Astrocyte (in vitro differentiated cells and primary cell): ENCODE results near the gene FAM193B. TPM values are rescaled to one million over a fixed set of nuclear protein-coding genes. Genes with fewer than 3 reads are reported as not detected.

Experiments used
- DNase-seq: peaks from one replicate; pipeline ENCODE4 v3.0.0-alpha.2; 2010; ENCODE audit warnings: low read depth
- FAIRE-seq: peaks from 2 replicates; lab custom pipeline; 2011; peaks lifted over from hg19 to GRCh38; lab: Jason Lieb, UNC
- H2AFZ ChIP-seq: 2 replicates; pipeline ENCODE4 v1.6.0; 2012; ENCODE audit warnings: low read depth, low read length, inconsistent platforms
- H3K27ac ChIP-seq: 2 replicates; pipeline ENCODE4 v1.5.1; 2011; ENCODE audit warnings: low read depth, low read length, inconsistent platforms
- H3K27me3 ChIP-seq: 2 replicates; pipeline ENCODE4 v1.6.0; 2011; ENCODE audit warnings: low read length, inconsistent platforms; ENCODE audit not compliant: insufficient read depth
- H3K36me3 ChIP-seq: 2 replicates; pipeline ENCODE4 v1.5.1; 2011; ENCODE audit warnings: low read length, inconsistent platforms; ENCODE audit not compliant: insufficient read depth
- H3K4me1 ChIP-seq: 2 replicates; pipeline ENCODE4 v1.5.1; 2011; ENCODE audit warnings: low read length, inconsistent platforms; ENCODE audit not compliant: insufficient read depth
- H3K4me2 ChIP-seq: 2 replicates; pipeline ENCODE4 v1.6.0; 2012; ENCODE audit warnings: low read length, inconsistent platforms
- H3K4me3 ChIP-seq: 2 replicates; pipeline ENCODE4 v1.5.1; 2011; ENCODE audit warnings: low read depth, mild to moderate bottlenecking, low read length, inconsistent platforms; ENCODE audit not compliant: insufficient read depth
- H3K79me2 ChIP-seq: 2 replicates; pipeline ENCODE4 v1.6.0; 2012; ENCODE audit warnings: mild to moderate bottlenecking, low read length, inconsistent platforms; ENCODE audit not compliant: insufficient read depth
- H3K9ac ChIP-seq: 2 replicates; pipeline ENCODE4 v1.6.0; 2012; ENCODE audit warnings: mild to moderate bottlenecking, low read length, inconsistent platforms
- H3K9me3 ChIP-seq: 2 replicates; pipeline ENCODE4 v1.5.1; 2012; ENCODE audit warnings: low read depth, mild to moderate bottlenecking, low read length, inconsistent platforms; ENCODE audit not compliant: insufficient read depth
- H4K20me1 ChIP-seq: 2 replicates; pipeline ENCODE4 v1.6.0; 2012; ENCODE audit warnings: low read length, inconsistent platforms; ENCODE audit not compliant: insufficient read depth
- H3K27ac Mint-ChIP-seq: one replicate; pipeline ENCODE4 v1.8.0; 2021; ENCODE audit warnings: mild to moderate bottlenecking, mixed read lengths; ENCODE audit not compliant: unreplicated experiment
- H3K27me3 Mint-ChIP-seq: one replicate; pipeline ENCODE4 v1.8.0; 2021; ENCODE audit warnings: low read depth, mixed read lengths; ENCODE audit not compliant: unreplicated experiment
- H3K36me3 Mint-ChIP-seq: one replicate; pipeline ENCODE4 v1.8.0; 2021; ENCODE audit warnings: low read depth, mixed read lengths; ENCODE audit not compliant: unreplicated experiment
- H3K4me1 Mint-ChIP-seq: one replicate; pipeline ENCODE4 v1.8.0; 2021; ENCODE audit warnings: low read depth, mixed read lengths; ENCODE audit not compliant: unreplicated experiment
- H3K4me3 Mint-ChIP-seq: one replicate; pipeline ENCODE4 v1.8.0; 2021; ENCODE audit warnings: mild to moderate bottlenecking, moderate library complexity, mixed read lengths; ENCODE audit not compliant: unreplicated experiment
- H3K9me3 Mint-ChIP-seq: one replicate; pipeline ENCODE4 v1.8.0; 2021; ENCODE audit warnings: mild to moderate bottlenecking, mixed read lengths; ENCODE audit not compliant: unreplicated experiment
- CTCF ChIP-seq: IDR thresholded peaks from 2 replicates; pipeline ENCODE4 v1.5.1; 2011; ENCODE audit warnings: low read depth, mild to moderate bottlenecking, inconsistent platforms, low read length, moderate library complexity; ENCODE audit not compliant: insufficient read depth
- EZH2 ChIP-seq: IDR thresholded peaks from 2 replicates; pipeline ENCODE4 v1.6.1; 2012; ENCODE audit warnings: mild to moderate bottlenecking, low read length, inconsistent platforms; ENCODE audit not compliant: insufficient read depth
- total RNA-seq: library from RNA; stranded (reverse); gene quantifications from 2 replicates; pipeline ENCODE4 v1.2.1, GENCODE V29; 2021

FAM193B gene
- total RNA-seq, 1 donor from 2014 or later, result 48.3 TPM

- H2AFZ ChIP-seq, result no peak overlapping the region
- peaks cover 14% of the 10 kb centered on the region for H3K79me2 ChIP-seq
- Mint-ChIP-seq H3K4me1 (peaks cover 4% of the 10 kb centered on the region), H3K27me3 (no peaks in the 10 kb centered on the region), H3K9me3 (peaks cover 5% of the 10 kb centered on the region), H3K4me3 (no peak overlapping the region), H3K36me3 (no peaks in the 10 kb centered on the region), H3K27ac (no peak overlapping the region)
- TF ChIP-seq EZH2 (no peak), CTCF (no peak)
- no peak overlapping the region for H3K9ac ChIP-seq
- H3K36me3 ChIP-seq, result no peaks in the 10 kb centered on the region
- H3K4me2 ChIP-seq, result no peak overlapping the region
- FAIRE-seq (no peak), DNase-seq (no peak)
- H3K4me3 ChIP-seq, result no peak overlapping the region
- peaks cover 10% of the 10 kb centered on the region for H3K4me1 ChIP-seq
- no peak overlapping the region for H3K27ac ChIP-seq
- H3K27me3 ChIP-seq, result no peaks in the 10 kb centered on the region
- H4K20me1 ChIP-seq, result peaks cover 9% of the 10 kb centered on the region
- H3K9me3 ChIP-seq, result no peaks in the 10 kb centered on the region
These were observed 3.4 kb upstream of the FAM193B start for GRCh38 chr5:177557796-177558195.

GRCh38 chr5:177557041-177557647 lies 2.8 kb upstream of the FAM193B start:
- H3K27ac ChIP-seq, result no peak overlapping the region
- H3K36me3 ChIP-seq, result no peaks in the 10 kb centered on the region
- H4K20me1 ChIP-seq, result peaks cover 16% of the 10 kb centered on the region
- peaks cover 12% of the 10 kb centered on the region for H3K4me1 ChIP-seq
- peaks cover 5% of the 10 kb centered on the region for H3K9me3 Mint-ChIP-seq
- no peaks in the 10 kb centered on the region for H3K9me3 ChIP-seq
- DNase-seq (no peak), FAIRE-seq (no peak)
- H3K27me3 Mint-ChIP-seq, result no peaks in the 10 kb centered on the region
- no peak overlapping the region for H3K4me2 ChIP-seq
- H3K4me1 Mint-ChIP-seq, result peaks cover 8% of the 10 kb centered on the region
- H3K4me3 ChIP-seq, result no peak overlapping the region
- H2AFZ ChIP-seq, result no peak overlapping the region
- no peak overlapping the region for H3K27ac Mint-ChIP-seq
- H3K79me2 ChIP-seq, result peaks cover 20% of the 10 kb centered on the region
- no peaks in the 10 kb centered on the region for H3K27me3 ChIP-seq
- H3K36me3 Mint-ChIP-seq, result no peaks in the 10 kb centered on the region
- no peak overlapping the region for H3K4me3 Mint-ChIP-seq
- TF ChIP-seq CTCF (no peak), EZH2 (no peak)
- no peak overlapping the region for H3K9ac ChIP-seq

GRCh38 chr5:177555665-177556064 lies 1.3 kb upstream of the FAM193B start:
- no peak overlapping the region for H3K4me2 ChIP-seq
- TF ChIP-seq EZH2 (no peak), CTCF (no peak)
- Mint-ChIP-seq H3K4me3 (no peak overlapping the region), H3K36me3 (no peaks in the 10 kb centered on the region), H3K27me3 (no peaks in the 10 kb centered on the region), H3K9me3 (peaks cover 2% of the 10 kb centered on the region), H3K4me1 (peaks cover 11% of the 10 kb centered on the region), H3K27ac (no peak overlapping the region)
- DNase-seq, result no peak
- H3K79me2 ChIP-seq, result peaks cover 35% of the 10 kb centered on the region
- peaks cover 12% of the 10 kb centered on the region for H3K4me1 ChIP-seq
- no peak overlapping the region for H3K4me3 ChIP-seq
- no peaks in the 10 kb centered on the region for H3K27me3 ChIP-seq
- peaks cover 30% of the 10 kb centered on the region for H4K20me1 ChIP-seq
- no peaks in the 10 kb centered on the region for H3K9me3 ChIP-seq
- no peaks in the 10 kb centered on the region for H3K36me3 ChIP-seq
- H3K9ac ChIP-seq, result no peak overlapping the region
- H2AFZ ChIP-seq, result no peak overlapping the region
- no peak for FAIRE-seq
- H3K27ac ChIP-seq, result no peak overlapping the region
